B cell (primary cell): Measurements from ENCODE around the gene PBXIP1. TPM values are rescaled to one million over a fixed set of nuclear protein-coding genes. Genes with fewer than 3 reads are reported as not detected.

Experiments used
- ATAC-seq: fragments of 200-7000 bp; cut with Tn5 transposase; one replicate; pipeline ENCODE4 v1.10.0; 2021; ENCODE audit warnings: low read depth, mild to moderate bottlenecking, moderate number of reproducible peaks, moderate library complexity
- CTCF ChIA-PET: fragments of 350-600 bp; sonication (Branson Sonifier 250); formaldehyde crosslinking; loops from one replicate; lab custom pipeline; 2021; ENCODE audit warnings: antibody characterized with exemption, inconsistent platforms; lab: Charles Lee
- POLR2A ChIA-PET: fragments of 350-600 bp; sonication (Branson Sonifier 250); formaldehyde crosslinking; loops from one replicate; lab custom pipeline; 2021; ENCODE audit warnings: antibody characterized with exemption; lab: Charles Lee
- DNase-seq: peaks from one replicate; pipeline ENCODE4 v3.0.0; 2013
- H2AFZ ChIP-seq: 2 replicates; pipeline ENCODE4 v1.6.1; 2012; ENCODE audit warnings: mild to moderate bottlenecking, low read depth, low read length; ENCODE audit not compliant: insufficient read depth, poor library complexity, severe bottlenecking
- H3K27ac ChIP-seq, 2 donors: 1 replicate in 1 of 2; 2 replicates in 1 of 2; pipeline ENCODE4 v1.5.1; 2012 to 2013; ENCODE audit warnings: low read length in 2 of 2, mild to moderate bottlenecking in 2 of 2, moderate library complexity in 1 of 2
- H3K27me3 ChIP-seq, 4 experiments: fragments of 200-600 bp in 1 of 4; sonication (generic) in 1 of 4; replicated peaks in 1 of 4; 1 replicate in 2 of 4; 2 replicates in 2 of 4; pipeline versions ENCODE4 v1.6.1 to v1.7.0; 2013 to 2016; ENCODE audit warnings: low read length in 3 of 4, mild to moderate bottlenecking in 2 of 4, mixed read lengths in 1 of 4, moderate library complexity in 1 of 4; ENCODE audit not compliant: insufficient read depth in 4 of 4, control insufficient read depth in 3 of 4; ENCODE audit errors: control extremely low read depth in 1 of 4
- H3K36me3 ChIP-seq, 2 experiments: replicated peaks in 1 of 2; 1 replicate in 1 of 2; 2 replicates in 1 of 2; pipeline versions ENCODE4 v1.6.1 to v1.7.1; 2013; ENCODE audit warnings: low read length in 1 of 2; ENCODE audit not compliant: insufficient read depth in 2 of 2, control insufficient read depth in 1 of 2; ENCODE audit errors: control extremely low read depth in 1 of 2, extremely low read depth in 1 of 2
- H3K4me1 ChIP-seq, 2 donors: fragments of 200-600 bp in 1 of 2; sonication (generic) in 1 of 2; 1 replicate in 1 of 2; 2 replicates in 1 of 2; pipeline versions ENCODE4 v1.5.1 to v1.6.1; 2013 to 2017; ENCODE audit warnings: low read length in 2 of 2; ENCODE audit not compliant: control insufficient read depth in 2 of 2, insufficient read depth in 2 of 2
- H3K4me2 ChIP-seq: replicated peaks from 2 replicates; pipeline ENCODE3; 2012; ENCODE audit warnings: mild to moderate bottlenecking, low read depth, low read length; ENCODE audit not compliant: poor library complexity, severe bottlenecking
- H3K4me3 ChIP-seq, 5 experiments: fragments of 200-600 bp in 1 of 5; sonication (generic) in 1 of 5; 1 replicate in 3 of 5; 2 replicates in 2 of 5; pipeline versions ENCODE4 v1.5.1 to v1.7.0; 2011 to 2016; ENCODE audit warnings: low read length in 4 of 5, mild to moderate bottlenecking in 4 of 5, low read depth in 2 of 5, control low read depth in 1 of 5, moderate library complexity in 1 of 5; ENCODE audit not compliant: insufficient read depth in 1 of 5; ENCODE audit errors: control extremely low read depth in 1 of 5, extremely low read depth in 1 of 5
- H3K79me2 ChIP-seq: fragments of 200-600 bp; sonication (generic); one replicate; pipeline ENCODE4 v1.6.0; 2016; ENCODE audit warnings: low read length; ENCODE audit not compliant: control insufficient read depth, insufficient read depth
- H3K9ac ChIP-seq: fragments of 200-600 bp; sonication (generic); 2 replicates; pipeline ENCODE4 v1.6.1; 2017; ENCODE audit warnings: mild to moderate bottlenecking, low read length, moderate library complexity
- H3K9me3 ChIP-seq, 3 donors: one replicate each; pipeline versions ENCODE4 v1.6.1 to v1.7.1; 2013; ENCODE audit warnings: low read length in 2 of 3; ENCODE audit not compliant: control insufficient read depth in 2 of 3, insufficient read depth in 1 of 3; ENCODE audit errors: control extremely low read depth in 1 of 3
- H4K20me1 ChIP-seq: 2 replicates; pipeline ENCODE4 v1.6.0; 2012; ENCODE audit warnings: mild to moderate bottlenecking, low read length; ENCODE audit not compliant: insufficient read depth, control insufficient read depth, poor library complexity, severe bottlenecking
- H3K27ac Mint-ChIP-seq: one replicate; pipeline ENCODE4 v1.8.0; 2021; ENCODE audit warnings: mixed read lengths
- H3K27me3 Mint-ChIP-seq: one replicate; pipeline ENCODE4 v1.8.0; 2021; ENCODE audit warnings: mixed read lengths
- H3K4me1 Mint-ChIP-seq: one replicate; pipeline ENCODE4 v1.8.0; 2021; ENCODE audit warnings: mixed read lengths
- H3K4me3 Mint-ChIP-seq: one replicate; pipeline ENCODE4 v1.8.0; 2021; ENCODE audit warnings: mixed read lengths
- H3K9me3 Mint-ChIP-seq: one replicate; pipeline ENCODE4 v1.8.0; 2022; ENCODE audit warnings: mixed read lengths; ENCODE audit not compliant: insufficient read depth
- EZH2 ChIP-seq: IDR thresholded peaks from 2 replicates; pipeline ENCODE4 v1.6.1; 2012; ENCODE audit warnings: borderline replicate concordance, low read depth, mild to moderate bottlenecking, moderate library complexity, low read length; ENCODE audit not compliant: insufficient read depth, poor library complexity, severe bottlenecking
- WGBS: methylation state at CpG from one replicate; pipeline ENCODE4 v1.1.5; 2013; ENCODE audit warnings: missing lambda C conversion rate; ENCODE audit not compliant: insufficient coverage; 5-methylcytosine and 5-hydroxymethylcytosine counted together
- intact Hi-C: fragments of 100-400 bp; cut with micrococcal nuclease; formaldehyde crosslinking; loops from one replicate; pipeline ENCODE4 v1.10.0; 2022
- polyA plus RNA-seq: library from polyadenylated mRNA; depleted of rRNA; stranded (reverse); fragments of >200 nt; gene quantifications from 2 replicates; pipeline ENCODE4 v1.2.3, GENCODE V29; 2012
- total RNA-seq, 2 donors: library from RNA; stranded (reverse); fragments of 120-200 nt in 1 of 2; gene quantifications; 1 replicate in 1 of 2; 2 replicates in 1 of 2; pipeline versions ENCODE4 v1.2.3 to v1.2.4, GENCODE V29; 2013 to 2022
- TF ChIP-seq, protein P1 (sequence below): fragments of 200-600 bp; IDR thresholded peaks from one replicate; pipeline ENCODE4 v1.8.0; 2022; ENCODE audit warnings: antibody characterized with exemption, mild to moderate bottlenecking

Gene PBXIP1
- total and polyA plus RNA-seq, 2 donors (not counting 1 experiment from before 2014, with no cell fraction given), result 77.6 to 212 TPM

- no peak overlapping the region for H3K4me3 Mint-ChIP-seq
- ATAC-seq (no peak), DNase-seq (no peak)
- H3K27ac ChIP-seq, result peak overlapping the region; percentile 58 to 88
- H3K4me3 ChIP-seq, result no peak overlapping the region
- peaks cover 0 to 49% of the 10 kb centered on the region in 2 experiments for H3K36me3 ChIP-seq
- H3K4me2 ChIP-seq, result no peak overlapping the region
- ChIA-PET POLR2A (interaction anchor here (0.8 kb wide), 1 partner anchor 11 kb away, joined by 3 read pairs; the partner anchor contains the start of gene PBXIP1), CTCF (interaction anchor here (0.5 to 2.3 kb wide), 10 partner anchors 9 to 196 kb away, joined by 3 to 9 read pairs (median 6); partner anchors contain the start of genes ADAM15, EFNA4 and PMVK)
- no peaks in the 10 kb centered on the region for H3K27me3 Mint-ChIP-seq
- H3K4me1 ChIP-seq, result peaks cover 44 to 52% of the 10 kb centered on the region in 2 donors
- H2AFZ ChIP-seq, result no peak overlapping the region
- H3K79me2 ChIP-seq, result peaks cover 22% of the 10 kb centered on the region
- no peaks in the 10 kb centered on the region for H3K9me3 Mint-ChIP-seq
- H3K4me1 Mint-ChIP-seq, result peaks cover 58% of the 10 kb centered on the region
- peak overlapping the region; percentile 89 for H3K27ac Mint-ChIP-seq
- no peak overlapping the region for H3K9ac ChIP-seq
- H3K9me3 ChIP-seq, result no peaks in the 10 kb centered on the region
- 88% methylated on average over 12 of the region's 15 CpGs for WGBS
- TF ChIP-seq, protein P1, sequence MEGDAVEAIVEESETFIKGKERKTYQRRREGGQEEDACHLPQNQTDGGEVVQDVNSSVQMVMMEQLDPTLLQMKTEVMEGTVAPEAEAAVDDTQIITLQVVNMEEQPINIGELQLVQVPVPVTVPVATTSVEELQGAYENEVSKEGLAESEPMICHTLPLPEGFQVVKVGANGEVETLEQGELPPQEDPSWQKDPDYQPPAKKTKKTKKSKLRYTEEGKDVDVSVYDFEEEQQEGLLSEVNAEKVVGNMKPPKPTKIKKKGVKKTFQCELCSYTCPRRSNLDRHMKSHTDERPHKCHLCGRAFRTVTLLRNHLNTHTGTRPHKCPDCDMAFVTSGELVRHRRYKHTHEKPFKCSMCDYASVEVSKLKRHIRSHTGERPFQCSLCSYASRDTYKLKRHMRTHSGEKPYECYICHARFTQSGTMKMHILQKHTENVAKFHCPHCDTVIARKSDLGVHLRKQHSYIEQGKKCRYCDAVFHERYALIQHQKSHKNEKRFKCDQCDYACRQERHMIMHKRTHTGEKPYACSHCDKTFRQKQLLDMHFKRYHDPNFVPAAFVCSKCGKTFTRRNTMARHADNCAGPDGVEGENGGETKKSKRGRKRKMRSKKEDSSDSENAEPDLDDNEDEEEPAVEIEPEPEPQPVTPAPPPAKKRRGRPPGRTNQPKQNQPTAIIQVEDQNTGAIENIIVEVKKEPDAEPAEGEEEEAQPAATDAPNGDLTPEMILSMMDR, result no peak
- TF ChIP-seq EZH2, result no peak
- H3K27me3 ChIP-seq, result no peaks in the 10 kb centered on the region
- peaks cover 28% of the 10 kb centered on the region for H4K20me1 ChIP-seq
- intact Hi-C loops, result no loop called here
These were observed 10.5 kb downstream of the PBXIP1 start for GRCh38 chr1:154945160-154945961.
